GM18520 (cell line): ENCODE results near the gene MYH1.

Source experiments
- ATAC-seq: cut with Tn5 transposase; IDR thresholded peaks from one replicate; pipeline ENCODE4 v1.9.1; 2021; ENCODE audit not compliant: unreplicated experiment

The MYH1 gene

GRCh38 chr17:10492004-10492403 lies 26.3 kb downstream of the MYH1 start:
- no peak for ATAC-seq

- ATAC-seq: no peak
These were observed 36.1 kb downstream of the MYH1 start for GRCh38 chr17:10482252-10482651.

GRCh38 chr17:10477701-10478100 lies 40.6 kb downstream of the MYH1 start:
- ATAC-seq: no peak

GRCh38 chr17:10474536-10474935 lies 43.8 kb downstream of the MYH1 start:
- no peak for ATAC-seq

- no peak for ATAC-seq
These were observed 46.5 kb downstream of the MYH1 start for GRCh38 chr17:10471858-10472257.

- no peak for ATAC-seq
These were observed 48.9 kb downstream of the MYH1 start, which contains the start of gene MYH4 for GRCh38 chr17:10469459-10469858. Gene MYH4 (minus strand): TSS chr17:10469559. CDS start chr17:10466745, 2,814 bp downstream.

GRCh38 chr17:10463402-10463801 lies 54.9 kb downstream of the MYH1 start:
- ATAC-seq: no peak

- no peak for ATAC-seq
These were observed 58.3 kb downstream of the MYH1 start for GRCh38 chr17:10460062-10460461.

- ATAC-seq: no peak
These were observed 59.6 kb downstream of the MYH1 start for GRCh38 chr17:10458701-10459100.

- no peak for ATAC-seq
These were observed 60.4 kb downstream of the MYH1 start for GRCh38 chr17:10457952-10458351.

GRCh38 chr17:10447026-10447931 lies 71.1 kb downstream of the MYH1 start:
- ATAC-seq: no peak
